Measurements from ENCODE around the gene TAOK1. TPM values are rescaled to one million over a fixed set of nuclear protein-coding genes. Genes with fewer than 3 reads are reported as not detected.
A peak's percentile ranks its signal among the peaks of the same experiment; 100 is the strongest.

The TAOK1 gene
- total and polyA plus RNA-seq, 2 experiments from 2014 or later = 5.8 to 43.1 TPM

GRCh38 chr17:29445844-29446243, 55.7 kb downstream of the TAOK1 start:
- Histone ChIP-seq H3K4me1 (ENCODE audit: low read depth) (peaks cover 8% of the 10 kb centered on the region), H3K27me3 (no peaks in the 10 kb centered on the region), H3K27ac (no peak overlapping the region), H3K36me3 (no peaks in the 10 kb centered on the region), H3K4me3 (no peak overlapping the region), H3K9me3 (ENCODE audit: low read depth) (no peaks in the 10 kb centered on the region)
- no peak for TF ChIP-seq CTCF (IDR thresholded peaks at IDR 0.05; ENCODE audit: low read depth, low read length)
- DNase-seq (ENCODE audit: low read depth in 1 of 2, low spot score in 1 of 2) = no peak

GRCh38 chr17:29449865-29450671, 59.9 kb downstream of the TAOK1 start:
- no peak for DNase-seq (ENCODE audit: low read depth in 1 of 2, low spot score in 1 of 2)
- H3K27ac ChIP-seq = peak overlapping the region; percentile 52

GRCh38 chr17:29451121-29451742, 61.1 kb downstream of the TAOK1 start:
- Histone ChIP-seq H3K36me3 (peaks cover 7% of the 10 kb centered on the region), H3K27ac (peak overlapping the region; percentile 52)
- no peak for DNase-seq (ENCODE audit: low read depth in 1 of 2, low spot score in 1 of 2)

More at GRCh38 chr17:29449865-29450671, 59.9 kb downstream of the TAOK1 start:
- Histone ChIP-seq H3K4me1 (ENCODE audit: low read depth) (peaks cover 4% of the 10 kb centered on the region), H3K9me3 (ENCODE audit: low read depth) (no peaks in the 10 kb centered on the region), H3K27me3 (no peaks in the 10 kb centered on the region), H3K36me3 (peaks cover 7% of the 10 kb centered on the region), H3K4me3 (no peak overlapping the region)
- no peak for TF ChIP-seq CTCF (IDR thresholded peaks at IDR 0.05; ENCODE audit: low read depth, low read length)

GRCh38 chr17:29458066-29458465, 67.9 kb downstream of the TAOK1 start:
- H3K4me1 ChIP-seq (ENCODE audit: low read depth) = peaks cover 9% of the 10 kb centered on the region
- TF ChIP-seq CTCF (IDR thresholded peaks at IDR 0.05; ENCODE audit: low read depth, low read length) = no peak
- no peaks in the 10 kb centered on the region for H3K9me3 ChIP-seq (ENCODE audit: low read depth)
- no peak overlapping the region for H3K27ac ChIP-seq
- H3K36me3 ChIP-seq = peaks cover 7% of the 10 kb centered on the region
- no peak overlapping the region for H3K4me3 ChIP-seq
- no peaks in the 10 kb centered on the region for H3K27me3 ChIP-seq
- DNase-seq (ENCODE audit: low read depth in 1 of 2, low spot score in 1 of 2) = no peak

More at GRCh38 chr17:29451121-29451742, 61.1 kb downstream of the TAOK1 start:
- no peak for TF ChIP-seq CTCF (IDR thresholded peaks at IDR 0.05; ENCODE audit: low read depth, low read length)
- Histone ChIP-seq H3K27me3 (no peaks in the 10 kb centered on the region), H3K4me1 (ENCODE audit: low read depth) (no peaks in the 10 kb centered on the region), H3K9me3 (ENCODE audit: low read depth) (no peaks in the 10 kb centered on the region), H3K4me3 (no peak overlapping the region)

- Histone ChIP-seq H3K4me3 (no peak overlapping the region), H3K27me3 (no peaks in the 10 kb centered on the region), H3K9me3 (ENCODE audit: low read depth) (no peaks in the 10 kb centered on the region), H3K4me1 (ENCODE audit: low read depth) (peaks cover 9% of the 10 kb centered on the region), H3K27ac (peak overlapping the region; percentile 45), H3K36me3 (peaks cover 12% of the 10 kb centered on the region)
- TF ChIP-seq CTCF (IDR thresholded peaks at IDR 0.05; ENCODE audit: low read depth, low read length) = no peak
- peak in 1 of 2 donors; percentile 19 for DNase-seq (ENCODE audit: low read depth in 1 of 2, low spot score in 1 of 2)
These were observed 71.5 kb downstream of the TAOK1 start for GRCh38 chr17:29461483-29462206.

Data from cardiac muscle cell (in vitro differentiated cells and primary cell).